ENCODE results near the gene FEM1A. TPM values are rescaled to one million over a fixed set of nuclear protein-coding genes. Genes with fewer than 3 reads are reported as not detected.
A peak's percentile ranks its signal among the peaks of the same experiment; 100 is the strongest.

Gene FEM1A
- total RNA-seq (2016; rRNA removed; fragmentation: Illumina TruSeq; extraction: Trizol): 10.8 and 11.6 TPM in 2 replicates
- 1.9 and 2.0 TPM in 2 replicates for total RNA-seq (2016; cell fraction: cytosol; rRNA removed; fragmentation: Illumina TruSeq; extraction: Trizol; ENCODE audit: low read depth)
- 10.8 and 11.2 TPM in 2 replicates for total RNA-seq (2016; cell fraction: insoluble cytoplasmic fraction; rRNA removed; fragmentation: Illumina TruSeq; extraction: Trizol)
- 8.3 and 9.0 TPM in 2 replicates for total RNA-seq (2016; cell fraction: membrane; rRNA removed; fragmentation: Illumina TruSeq; extraction: Trizol)
- 6.7 and 7.8 TPM in 2 replicates for total RNA-seq (2016; cell fraction: nucleus; rRNA removed; fragmentation: Illumina TruSeq; extraction: Trizol)
- polyA plus RNA-seq (2011; rRNA removed): 3.2 and 4.2 TPM in 2 replicates
- polyA plus RNA-seq (2011; cell fraction: cytosol; rRNA removed): 3.1 and 4.4 TPM in 2 replicates
- 3.3 and 4.8 TPM in 2 replicates for polyA plus RNA-seq (2011; cell fraction: nucleus; rRNA removed)
- polyA plus RNA-seq (2012): 0.23 and 0.29 TPM in 2 replicates
- polyA plus RNA-seq (2016; cell fraction: cytosol; fragmentation: Illumina TruSeq; extraction: Trizol; ENCODE audit: low read depth): 0.88 and 1.0 TPM in 2 replicates
- polyA plus RNA-seq (2016; cell fraction: insoluble cytoplasmic fraction; fragmentation: Illumina TruSeq; extraction: Trizol; ENCODE audit: low read depth): 8.3 and 9.1 TPM in 2 replicates
- 4.1 and 4.3 TPM in 2 replicates for polyA plus RNA-seq (2016; cell fraction: membrane; fragmentation: Illumina TruSeq; extraction: Trizol; ENCODE audit: low read depth)
- polyA plus RNA-seq (2016; cell fraction: nucleus; fragmentation: Illumina TruSeq; extraction: Trizol; ENCODE audit: insufficient read depth, low read depth): 6.8 TPM in 2 replicates
- 16.5 and 16.7 TPM in 2 replicates for polyA minus RNA-seq (2011; rRNA and poly(A)+ RNA removed; ENCODE audit: low replicate concordance)
- polyA minus RNA-seq (2011; cell fraction: cytosol; rRNA and poly(A)+ RNA removed): 4.8 and 5.5 TPM in 2 replicates
- 6.6 and 7.5 TPM in 2 replicates for polyA minus RNA-seq (2011; cell fraction: nucleus; rRNA and poly(A)+ RNA removed)
- percentile 78 among the genes with signal in this experiment for Bru-seq, nascent RNA
- percentile 86 among the genes with signal in this experiment for BruChase-seq, experiment 1, labeled RNA remaining after a 6-hour chase
- percentile 92 among the genes with signal in this experiment for BruChase-seq, experiment 2, labeled RNA remaining after a 2-hour chase
- long read RNA-seq, experiment 1, full-length matches to known transcripts: 16 of 16 reads
- long read RNA-seq, experiment 1, partial matches to known transcripts: 0 of 16 reads
- long read RNA-seq, experiment 1, other reads (novel, unspliced or antisense): 0 of 16 reads
- long read RNA-seq, experiment 2, full-length matches to known transcripts: 59 of 59 reads
- long read RNA-seq, experiment 2, partial matches to known transcripts: 0 of 59 reads
- long read RNA-seq, experiment 2, other reads (novel, unspliced or antisense): 0 of 59 reads

- DNase-seq (ENCODE audit: low spot score) (peak; percentile 100), FAIRE-seq (peak; percentile 100), ATAC-seq (peak; percentile 98)
- no peaks in the 10 kb centered on the region for H3K9me3 ChIP-seq (ENCODE audit: low read length)
- peak within 1 kb of the TSS; percentile 95 for H3K9ac ChIP-seq (ENCODE audit: insufficient read depth, low read depth, low read length)
- intact Hi-C loops (cut with micrococcal nuclease; ENCODE audit: unreplicated experiment): loop anchor here (1.0 to 2.0 kb wide), 2 partner anchors 59 to 67 kb away; no protein-coding TSS in a partner anchor
- H3K4me3 ChIP-seq (replicated peaks in 1 of 3; ENCODE audit: insufficient read depth in 1 of 3, low read depth in 2 of 3, low read length in 3 of 3): peak within 1 kb of the TSS; percentile 67 to 94 (median 83)
- peaks cover 51% of the 10 kb centered on the region for H3K4me1 ChIP-seq (ENCODE audit: insufficient read depth, low read length)
- H3K27me3 ChIP-seq (ENCODE audit: control insufficient read depth in 1 of 2, insufficient read depth in 2 of 2, low read length in 2 of 2): no peaks in the 10 kb centered on the region
- H3K27ac ChIP-seq (ENCODE audit: extremely low read length, insufficient read depth, low read length): peak within 1 kb of the TSS; percentile 79
- ChIA-PET POLR2A (interaction anchor here (0.6 to 1.5 kb wide), 22 partner anchors 10 to 929 kb away, joined by 3 to 15 read pairs (median 4); partner anchors contain the start of genes CATSPERD, DPP9, KDM4B and LONP1), CTCF (ENCODE audit: low intra/inter-chr PET ratio, low total read pairs) (interaction anchor here (0.8 to 3.1 kb wide), 4 partner anchors 12 to 67 kb away, joined by 4 to 68 read pairs (median 5); no protein-coding TSS in a partner anchor)
- WGBS (ENCODE audit: low lambda C conversion rate): 2% methylated on average over 11 of the region's 80 CpGs
- BruUV-seq (replicated peaks): no TSS peak
- H3K79me2 ChIP-seq (ENCODE audit: insufficient read depth, low read length): peaks cover 36% of the 10 kb centered on the region
- in situ Hi-C loops (cut with HindIII; ENCODE audit: extremely low pct_ligation_motif_present, low pct_unique_long_range_greater_than_20kb): loop anchor here (5.0 kb wide), 1 partner anchor 59 kb away; no protein-coding TSS in a partner anchor
- no peak within 1 kb of the TSS for H2AFZ ChIP-seq (ENCODE audit: low read length)
- peak within 1 kb of the TSS; percentile 84 for H3K4me2 ChIP-seq (ENCODE audit: low read depth, low read length)
- peaks cover 1 to 15% of the 10 kb centered on the region in 2 experiments; a peak in 3 of 5 replicates for H3K36me3 ChIP-seq (replicated peaks in 1 of 2; ENCODE audit: control insufficient read depth in 1 of 2, insufficient read depth in 2 of 2, low read length in 2 of 2)
- H4K20me1 ChIP-seq (ENCODE audit: insufficient read depth, low read length): no peaks in the 10 kb centered on the region
- TF ChIP-seq ZBTB7B (CRISPR knock-in tag; IDR thresholded peaks at IDR 0.05) (0 out of 2 replicates have a peak, but pooled peaks have one; percentile 11), GRHL1 (CRISPR knock-in tag; conservative IDR thresholded peaks at IDR 0.05) (no peak), EEA1 (CRISPR knock-in tag; IDR thresholded peaks at IDR 0.05; ENCODE audit: borderline replicate concordance) (peak; percentile 80; the same call in 1 of the 2 replicates), ZNF30 (CRISPR knock-in tag; IDR thresholded peaks at IDR 0.05) (no peak), MBD4 (IDR thresholded peaks at IDR 0.05; ENCODE audit: borderline replicate concordance, low read length) (no peak), ZNF547 (CRISPR knock-in tag; IDR thresholded peaks at IDR 0.05) (peak; percentile 84), ONECUT2 (CRISPR knock-in tag; IDR thresholded peaks at IDR 0.05) (no peak), ZNF558 (CRISPR knock-in tag; IDR thresholded peaks at IDR 0.05; ENCODE audit: borderline replicate concordance) (peak; percentile 29), JDP2 (CRISPR knock-in tag; IDR thresholded peaks at IDR 0.05; ENCODE audit: borderline replicate concordance) (no peak), MIER2 (CRISPR knock-in tag; IDR thresholded peaks at IDR 0.05) (peak; percentile 75; the same call in 1 of the 2 replicates), PHF8 (CRISPR knock-in tag; IDR thresholded peaks at IDR 0.05) (peak; percentile 97), ZMAT3 (CRISPR knock-in tag; conservative IDR thresholded peaks at IDR 0.05) (0 out of 2 replicates have a peak, but pooled peaks have one; percentile 48), STAT6 (CRISPR knock-in tag; IDR thresholded peaks at IDR 0.05; ENCODE audit: borderline replicate concordance) (no peak; the same call in 1 of the 2 replicates)
These were observed at the start of gene FEM1A for GRCh38 chr19:4791183-4792018. FEM1A (plus strand) TSS chr19:4791734; CDS start chr19:4791855, 121 bp downstream.
